Activated T-helper 1 cell treated with anti-CD3 and anti-CD28 coated beads, Interleukin-12 subunit alpha, Interleukin-12 subunit beta, Interleukin-2, Interleukin-4 antibody, amounts not matched to agents 30 ng/mL and 10 ng/mL and 1 ng/mL, durations not matched to agents 14 hours and 24 hours and 36 hours (primary cell): ENCODE data around the gene LHX1. TPM values are rescaled to one million over a fixed set of nuclear protein-coding genes. Genes with fewer than 3 reads are reported as not detected.

Source experiments
- DNase-seq: peaks from one replicate; pipeline ENCODE4 v3.0.0; 2021; ENCODE audit warnings: low spot score
- H3K27ac Mint-ChIP-seq: one replicate; pipeline ENCODE4 v1.8.0; 2021; ENCODE audit warnings: mild to moderate bottlenecking, mixed read lengths
- H3K27me3 Mint-ChIP-seq: one replicate; pipeline ENCODE4 v1.8.0; 2022; ENCODE audit warnings: mild to moderate bottlenecking, moderate library complexity, mixed read lengths; ENCODE audit not compliant: insufficient read depth
- H3K36me3 Mint-ChIP-seq: one replicate; pipeline ENCODE4 v1.8.0; 2021; ENCODE audit warnings: low read depth, mixed read lengths
- H3K4me1 Mint-ChIP-seq: one replicate; pipeline ENCODE4 v1.8.0; 2021; ENCODE audit warnings: low read depth, mixed read lengths
- H3K4me3 Mint-ChIP-seq: one replicate; pipeline ENCODE4 v1.8.0; 2021; ENCODE audit warnings: mild to moderate bottlenecking, moderate library complexity, mixed read lengths
- H3K9me3 Mint-ChIP-seq: one replicate; pipeline ENCODE4 v1.8.0; 2021; ENCODE audit warnings: mixed read lengths
- intact Hi-C: fragments of 100-400 bp; cut with micrococcal nuclease; formaldehyde crosslinking; loops from one replicate; pipeline ENCODE4 v1.15.1; 2024
- total RNA-seq: library from RNA; stranded (reverse); gene quantifications from 2 replicates; pipeline ENCODE4 v1.2.3, GENCODE V29; 2022

Gene LHX1
- total RNA-seq, result 0.17 and 0.36 TPM in 2 replicates

- Mint-ChIP-seq H3K9me3 (no peaks in the 10 kb centered on the region), H3K4me3 (peak within 1 kb of the TSS; percentile 73), H3K27me3 (peaks cover 77% of the 10 kb centered on the region), H3K4me1 (peaks cover 40% of the 10 kb centered on the region), H3K36me3 (no peaks in the 10 kb centered on the region), H3K27ac (peak within 1 kb of the TSS; percentile 79)
- DNase-seq, result no peak
- intact Hi-C loops, result loop anchor here (5.0 kb wide), 2 partner anchors 130 to 805 kb away; no protein-coding TSS in a partner anchor
These were observed at the start of gene LHX1 for GRCh38 chr17:36937001-36937958. Gene LHX1, plus strand, starts transcription at chr17:36937475. Its CDS starts 723 bp downstream, at chr17:36938198.

- Mint-ChIP-seq H3K36me3 (no peaks in the 10 kb centered on the region), H3K4me1 (no peaks in the 10 kb centered on the region), H3K9me3 (no peaks in the 10 kb centered on the region), H3K27ac (no peak overlapping the region), H3K27me3 (peaks cover 20% of the 10 kb centered on the region), H3K4me3 (no peak overlapping the region)
- no peak for DNase-seq
- intact Hi-C loops, result no loop called here
These were observed 48.9 kb upstream of the LHX1 start for GRCh38 chr17:36888236-36888951.

GRCh38 chr17:36889770-36890349 is 47.4 kb upstream of the LHX1 start:
- H3K36me3 Mint-ChIP-seq, result no peaks in the 10 kb centered on the region
- no peak overlapping the region for H3K4me3 Mint-ChIP-seq
- intact Hi-C loops, result no loop called here
- no peaks in the 10 kb centered on the region for H3K9me3 Mint-ChIP-seq
- no peak for DNase-seq
- no peaks in the 10 kb centered on the region for H3K4me1 Mint-ChIP-seq
- H3K27me3 Mint-ChIP-seq, result peaks cover 18% of the 10 kb centered on the region
- H3K27ac Mint-ChIP-seq, result no peak overlapping the region

GRCh38 chr17:36890398-36891168 is 46.7 kb upstream of the LHX1 start:
- no peaks in the 10 kb centered on the region for H3K9me3 Mint-ChIP-seq
- no peak overlapping the region for H3K4me3 Mint-ChIP-seq
- H3K27me3 Mint-ChIP-seq, result peaks cover 18% of the 10 kb centered on the region
- intact Hi-C loops, result no loop called here
- no peak for DNase-seq
- H3K27ac Mint-ChIP-seq, result no peak overlapping the region
- H3K4me1 Mint-ChIP-seq, result no peaks in the 10 kb centered on the region
- no peaks in the 10 kb centered on the region for H3K36me3 Mint-ChIP-seq

- Mint-ChIP-seq H3K4me1 (no peaks in the 10 kb centered on the region), H3K9me3 (no peaks in the 10 kb centered on the region), H3K27ac (no peak overlapping the region), H3K36me3 (no peaks in the 10 kb centered on the region), H3K27me3 (peaks cover 18% of the 10 kb centered on the region), H3K4me3 (no peak overlapping the region)
- no peak for DNase-seq
- intact Hi-C loops, result no loop called here
These were observed 45.0 kb upstream of the LHX1 start for GRCh38 chr17:36892112-36892838.

GRCh38 chr17:36894177-36894576 is 43.1 kb upstream of the LHX1 start:
- intact Hi-C loops, result no loop called here
- Mint-ChIP-seq H3K9me3 (no peaks in the 10 kb centered on the region), H3K4me3 (no peak overlapping the region), H3K36me3 (no peaks in the 10 kb centered on the region), H3K4me1 (no peaks in the 10 kb centered on the region), H3K27me3 (peaks cover 12% of the 10 kb centered on the region), H3K27ac (no peak overlapping the region)
- no peak for DNase-seq

- Mint-ChIP-seq H3K9me3 (no peaks in the 10 kb centered on the region), H3K27me3 (peaks cover 12% of the 10 kb centered on the region)
- intact Hi-C loops, result no loop called here
These were observed 42.4 kb upstream of the LHX1 start for GRCh38 chr17:36894925-36895324.

GRCh38 chr17:36899250-36900159 is 37.8 kb upstream of the LHX1 start:
- Mint-ChIP-seq H3K9me3 (no peaks in the 10 kb centered on the region), H3K4me3 (no peak overlapping the region), H3K27me3 (peaks cover 20% of the 10 kb centered on the region), H3K27ac (no peak overlapping the region), H3K4me1 (no peaks in the 10 kb centered on the region), H3K36me3 (no peaks in the 10 kb centered on the region)
- no peak for DNase-seq
- intact Hi-C loops, result no loop called here

More at GRCh38 chr17:36894925-36895324, 42.4 kb upstream of the LHX1 start:
- Mint-ChIP-seq H3K4me3 (no peak overlapping the region), H3K4me1 (no peaks in the 10 kb centered on the region), H3K27ac (no peak overlapping the region), H3K36me3 (no peaks in the 10 kb centered on the region)
- no peak for DNase-seq

- Mint-ChIP-seq H3K4me3 (no peak overlapping the region), H3K27me3 (peaks cover 24% of the 10 kb centered on the region)
These were observed 37.1 kb upstream of the LHX1 start for GRCh38 chr17:36900160-36900512.

GRCh38 chr17:36901506-36901905 is 35.8 kb upstream of the LHX1 start:
- intact Hi-C loops, result no loop called here
- H3K36me3 Mint-ChIP-seq, result no peaks in the 10 kb centered on the region
- no peak for DNase-seq
- H3K27ac Mint-ChIP-seq, result no peak overlapping the region
- no peak overlapping the region for H3K4me3 Mint-ChIP-seq
- peaks cover 25% of the 10 kb centered on the region for H3K27me3 Mint-ChIP-seq
- H3K4me1 Mint-ChIP-seq, result no peaks in the 10 kb centered on the region
- H3K9me3 Mint-ChIP-seq, result no peaks in the 10 kb centered on the region

More at GRCh38 chr17:36900160-36900512, 37.1 kb upstream of the LHX1 start:
- Mint-ChIP-seq H3K4me1 (no peaks in the 10 kb centered on the region), H3K9me3 (no peaks in the 10 kb centered on the region), H3K27ac (no peak overlapping the region), H3K36me3 (no peaks in the 10 kb centered on the region)
- intact Hi-C loops, result no loop called here
- DNase-seq, result no peak

GRCh38 chr17:36907407-36907806 is 29.9 kb upstream of the LHX1 start:
- Mint-ChIP-seq H3K27ac (no peak overlapping the region), H3K4me3 (no peak overlapping the region), H3K36me3 (no peaks in the 10 kb centered on the region), H3K4me1 (no peaks in the 10 kb centered on the region), H3K9me3 (no peaks in the 10 kb centered on the region), H3K27me3 (peaks cover 32% of the 10 kb centered on the region)
- intact Hi-C loops, result no loop called here
- DNase-seq, result no peak
